ENCODE measurements around the gene SRSF12. TPM values are rescaled to one million over a fixed set of nuclear protein-coding genes. Genes with fewer than 3 reads are reported as not detected.

Gene SRSF12
- total and polyA plus RNA-seq, 9 of the 15 experiments (the other 6 are each of a cell fraction or from before 2014, with no cell fraction given): not detected

DNA sequence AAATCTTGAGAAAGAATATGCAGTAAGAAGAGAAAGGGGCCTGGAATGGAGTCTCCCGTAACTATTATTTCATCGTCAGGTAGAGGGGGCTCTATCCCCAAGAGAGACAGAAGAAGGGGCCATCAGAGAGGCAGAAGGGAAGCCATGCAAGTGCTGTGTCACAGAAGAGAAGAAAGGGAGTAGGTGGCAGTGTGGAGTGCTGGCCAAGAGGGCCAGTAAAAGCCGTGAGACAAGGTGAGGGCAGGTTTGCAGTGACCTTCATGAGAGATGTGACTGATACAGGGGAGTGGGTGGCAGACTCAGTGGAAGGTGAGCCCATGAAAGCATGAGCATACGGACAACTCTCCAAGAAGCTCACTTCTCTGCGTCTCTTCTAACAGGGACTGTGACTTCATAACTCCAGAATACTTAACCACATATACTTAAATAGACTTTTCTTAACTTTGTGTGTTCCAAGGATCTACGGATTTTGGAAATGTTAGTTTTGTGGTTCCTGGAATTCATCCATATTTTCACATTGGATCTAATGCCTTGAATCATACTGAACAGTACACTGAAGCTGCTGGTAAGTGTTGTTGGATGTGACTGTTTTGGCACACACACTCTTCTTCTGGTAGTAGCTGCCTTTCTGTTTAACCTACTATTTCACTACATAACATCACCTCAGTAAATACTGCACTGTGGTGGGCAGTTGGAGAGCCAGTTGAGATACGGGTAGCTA is 43.6 kb upstream of the SRSF12 start:
- intact Hi-C loops (cut with micrococcal nuclease) (no loop called here), in situ Hi-C loops (cut with MboI) (no loop called here)
- H4K20me1 ChIP-seq (replicated peaks; ENCODE audit: control insufficient read depth, insufficient read depth, low read length): no peaks in the 10 kb centered on the region
- no peaks in the 10 kb centered on the region for H3K36me3 ChIP-seq (ENCODE audit: control insufficient read depth, insufficient read depth, low read length)
- BruUV-seq (replicated peaks): no TSS peak
- no peaks in the 10 kb centered on the region for H3K79me2 ChIP-seq (ENCODE audit: control insufficient read depth, insufficient read depth, low read length)
- no peak for FAIRE-seq
- H3K27me3 ChIP-seq (ENCODE audit: control insufficient read depth in 2 of 2, insufficient read depth in 2 of 2, low read length in 2 of 2): peaks cover 2 to 12% of the 10 kb centered on the region in 2 experiments; a peak in 3 of 5 replicates
- TF ChIP-seq RAD21 (CRISPR knock-in tag; conservative IDR thresholded peaks at IDR 0.05 in 1 of 2, IDR thresholded peaks at IDR 0.05 in 1 of 2) (peak in 1 of 2 experiments; percentile 41; a peak in 1 of 4 replicates), CBX8 (IDR thresholded peaks at IDR 0.05; ENCODE audit: borderline replicate concordance, extremely low read depth, low read depth, low read length, poor library complexity, severe bottlenecking) (no peak)
- TF ChIP-seq, protein P1, sequence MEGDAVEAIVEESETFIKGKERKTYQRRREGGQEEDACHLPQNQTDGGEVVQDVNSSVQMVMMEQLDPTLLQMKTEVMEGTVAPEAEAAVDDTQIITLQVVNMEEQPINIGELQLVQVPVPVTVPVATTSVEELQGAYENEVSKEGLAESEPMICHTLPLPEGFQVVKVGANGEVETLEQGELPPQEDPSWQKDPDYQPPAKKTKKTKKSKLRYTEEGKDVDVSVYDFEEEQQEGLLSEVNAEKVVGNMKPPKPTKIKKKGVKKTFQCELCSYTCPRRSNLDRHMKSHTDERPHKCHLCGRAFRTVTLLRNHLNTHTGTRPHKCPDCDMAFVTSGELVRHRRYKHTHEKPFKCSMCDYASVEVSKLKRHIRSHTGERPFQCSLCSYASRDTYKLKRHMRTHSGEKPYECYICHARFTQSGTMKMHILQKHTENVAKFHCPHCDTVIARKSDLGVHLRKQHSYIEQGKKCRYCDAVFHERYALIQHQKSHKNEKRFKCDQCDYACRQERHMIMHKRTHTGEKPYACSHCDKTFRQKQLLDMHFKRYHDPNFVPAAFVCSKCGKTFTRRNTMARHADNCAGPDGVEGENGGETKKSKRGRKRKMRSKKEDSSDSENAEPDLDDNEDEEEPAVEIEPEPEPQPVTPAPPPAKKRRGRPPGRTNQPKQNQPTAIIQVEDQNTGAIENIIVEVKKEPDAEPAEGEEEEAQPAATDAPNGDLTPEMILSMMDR (IDR thresholded peaks at IDR 0.05 in 2 of 3, conservative IDR thresholded peaks at IDR 0.05 in 1 of 3; ENCODE audit: insufficient read depth in 2 of 3, low read depth in 1 of 3, low read length in 3 of 3): peak; percentile 11 to 31 (median 18); a peak in 2 of 6 replicates
- H3K9me1 ChIP-seq (ENCODE audit: control insufficient read depth, insufficient read depth, low read length): no peaks in the 10 kb centered on the region
- ATAC-seq: peak; percentile 74
- ChIA-PET CTCF (ENCODE audit: low intra/inter-chr PET ratio) (no interaction called here), POLR2A (interaction anchor here (0.6 kb wide), 1 partner anchor 246 kb away, joined by 4 read pairs; no protein-coding TSS in a partner anchor)
- H3K27ac ChIP-seq (ENCODE audit: extremely low read depth, low read depth, low read length): no peak overlapping the region
- no peaks in the 10 kb centered on the region for H3K9me3 ChIP-seq (replicated peaks; ENCODE audit: control insufficient read depth, insufficient read depth, low read depth, low read length)
- H2AFZ ChIP-seq (ENCODE audit: low read depth, low read length): no peak overlapping the region
- peak; percentile 6 to 22 (median 10) for DNase-seq (ENCODE audit: extremely low read depth in 1 of 4, low spot score in 3 of 4)
- H3K4me2 ChIP-seq (ENCODE audit: insufficient read depth, low read length): no peak overlapping the region
- H3K9ac ChIP-seq (ENCODE audit: insufficient read depth in 1 of 2, low read depth in 2 of 2, low read length in 2 of 2): no peak overlapping the region
- 7% methylated on average over 7 of the region's 7 CpGs for WGBS (ENCODE audit: insufficient coverage, low coverage, missing lambda C conversion rate)
- no peaks in the 10 kb centered on the region for H3K4me1 ChIP-seq (replicated peaks in 1 of 2; ENCODE audit: control insufficient read depth in 2 of 2, insufficient read depth in 2 of 2, low read length in 2 of 2)
- H3K4me3 ChIP-seq: no peak overlapping the region

Measured in K562 (cell line).